H1 (cell line): ENCODE measurements around the gene ZNF45. TPM values are rescaled to one million over a fixed set of nuclear protein-coding genes. Genes with fewer than 3 reads are reported as not detected.

Experiments used
- CTCF ChIA-PET: fragments of 300-600 bp; sonication (Branson Sonifier 250); formaldehyde crosslinking; loops from one replicate; lab custom pipeline; 2021; ENCODE audit not compliant: partially characterized antibody; lab: Charles Lee
- POLR2A ChIA-PET: fragments of 300-600 bp; sonication (Branson Sonifier 250); formaldehyde crosslinking; loops from one replicate; lab custom pipeline; 2021; ENCODE audit warnings: inconsistent platforms; ENCODE audit not compliant: partially characterized antibody; lab: Charles Lee
- DNase-seq, 2 experiments: peaks; one replicate each; pipeline versions ENCODE4 v3.0.0 to v3.0.0-alpha.2; 2010 to 2022; ENCODE audit warnings: low spot score in 2 of 2, low read depth in 1 of 2, mixed read lengths in 1 of 2
- FAIRE-seq: peaks from 2 replicates; lab custom pipeline; 2011; peaks lifted over from hg19 to GRCh38; lab: Jason Lieb, UNC
- H2AFZ ChIP-seq: 2 replicates; pipeline ENCODE4 v1.8.1; 2012; ENCODE audit warnings: low read length, inconsistent platforms
- H2AK5ac ChIP-seq: 2 replicates; pipeline ENCODE4 v1.6.1; 2013; ENCODE audit warnings: low read depth, low read length
- H2BK120ac ChIP-seq: replicated peaks from 2 replicates; pipeline ENCODE3; 2013; ENCODE audit warnings: low read depth, low read length, inconsistent platforms
- H2BK12ac ChIP-seq: 2 replicates; pipeline ENCODE4 v1.6.1; 2013; ENCODE audit warnings: low read depth, low read length
- H2BK15ac ChIP-seq: 2 replicates; pipeline ENCODE4 v1.6.1; 2013; ENCODE audit warnings: low read length
- H2BK20ac ChIP-seq: 2 replicates; pipeline ENCODE4 v1.6.1; 2013; ENCODE audit warnings: low read length
- H2BK5ac ChIP-seq: 2 replicates; pipeline ENCODE4 v1.6.1; 2013; ENCODE audit warnings: low read depth, low read length
- H3K14ac ChIP-seq: 2 replicates; pipeline ENCODE4 v1.6.1; 2013; ENCODE audit warnings: inconsistent platforms; ENCODE audit not compliant: insufficient read length
- H3K18ac ChIP-seq: 2 replicates; pipeline ENCODE4 v1.6.1; 2013; ENCODE audit warnings: low read length; ENCODE audit errors: extremely low read depth
- H3K23ac ChIP-seq: 2 replicates; pipeline ENCODE4 v1.6.1; 2013; ENCODE audit warnings: inconsistent platforms; ENCODE audit not compliant: insufficient read length
- H3K23me2 ChIP-seq: 2 replicates; pipeline ENCODE4 v1.6.1; 2013; ENCODE audit warnings: low read depth, low read length
- H3K27ac ChIP-seq: 2 replicates; pipeline ENCODE4 v1.6.1; 2011; ENCODE audit warnings: low read depth, low read length, inconsistent platforms
- H3K27me3 ChIP-seq, 4 experiments: replicated peaks in 1 of 4; 1 replicate in 1 of 4; 2 replicates in 3 of 4; pipeline versions ENCODE4 v1.6.1 to v1.8.1; 2011 to 2013; ENCODE audit warnings: low read length in 3 of 4, mild to moderate bottlenecking in 3 of 4, inconsistent platforms in 2 of 4, mixed read lengths in 2 of 4, moderate library complexity in 1 of 4; ENCODE audit not compliant: control insufficient read depth in 3 of 4, insufficient read depth in 3 of 4; ENCODE audit errors: extremely low read depth in 1 of 4
- H3K36me3 ChIP-seq, 4 experiments: 2 replicates each; pipeline versions ENCODE4 v1.6.1 to v1.8.1; 2011 to 2013; ENCODE audit warnings: mild to moderate bottlenecking in 4 of 4, low read length in 3 of 4, moderate library complexity in 2 of 4, control low read depth in 1 of 4, inconsistent platforms in 1 of 4; ENCODE audit not compliant: insufficient read depth in 4 of 4, control insufficient read depth in 2 of 4
- H3K4ac ChIP-seq: replicated peaks from 2 replicates; pipeline ENCODE3; 2013; ENCODE audit warnings: low read length, low read depth, mixed read lengths, inconsistent platforms; ENCODE audit not compliant: insufficient read length
- H3K4me1 ChIP-seq, 4 experiments: replicated peaks in 1 of 4; 1 replicate in 1 of 4; 2 replicates in 3 of 4; pipeline versions ENCODE4 v1.6.1 to v1.8.1; 2011 to 2013; ENCODE audit warnings: low read length in 3 of 4, inconsistent platforms in 2 of 4, mixed read lengths in 1 of 4; ENCODE audit not compliant: insufficient read depth in 4 of 4, control insufficient read depth in 3 of 4
- H3K4me2 ChIP-seq, 2 experiments: 2 replicates each; pipeline versions ENCODE4 v1.6.1 to v1.8.1; 2011 to 2013; ENCODE audit warnings: low read depth in 2 of 2, low read length in 2 of 2, control low read depth in 1 of 2, inconsistent platforms in 1 of 2, mild to moderate bottlenecking in 1 of 2; ENCODE audit not compliant: insufficient read depth in 1 of 2
- H3K4me3 ChIP-seq, 4 experiments: fragments of 200-600, 300-600 bp in 1 of 4; sonication (generic), shearing (Covaris generic), sonication (Bioruptor Twin) in 1 of 4; 2 replicates each; pipeline versions ENCODE4 v1.5.1 to v1.8.1; 2011 to 2016; ENCODE audit warnings: low read length in 4 of 4, low read depth in 3 of 4, control low read depth in 2 of 4, inconsistent platforms in 2 of 4, mild to moderate bottlenecking in 2 of 4, mixed read lengths in 1 of 4, moderate library complexity in 1 of 4; ENCODE audit not compliant: insufficient read depth in 2 of 4; ENCODE audit errors: extremely low read depth in 1 of 4
- H3K56ac ChIP-seq: replicated peaks from 2 replicates; pipeline ENCODE3; 2013; ENCODE audit warnings: low read depth, mild to moderate bottlenecking, mixed read lengths, low read length, inconsistent platforms; ENCODE audit not compliant: insufficient read length
- H3K79me1 ChIP-seq: 2 replicates; pipeline ENCODE4 v1.6.1; 2013; ENCODE audit warnings: low read depth, low read length, control low read depth
- H3K79me2 ChIP-seq, 2 experiments: 2 replicates each; pipeline versions ENCODE4 v1.6.1 to v1.8.1; 2012 to 2013; ENCODE audit warnings: low read length in 2 of 2, mild to moderate bottlenecking in 2 of 2, inconsistent platforms in 1 of 2; ENCODE audit not compliant: insufficient read depth in 2 of 2, control insufficient read depth in 1 of 2
- H3K9ac ChIP-seq, 4 experiments: replicated peaks in 1 of 4; 1 replicate in 1 of 4; 2 replicates in 3 of 4; pipeline versions ENCODE4 v1.6.1 to v1.8.1; 2011 to 2013; ENCODE audit warnings: low read depth in 3 of 4, low read length in 3 of 4, control low read depth in 2 of 4, mild to moderate bottlenecking in 2 of 4, moderate library complexity in 2 of 4, inconsistent platforms in 1 of 4; ENCODE audit errors: extremely low read depth in 1 of 4
- H3K9me3 ChIP-seq, 2 experiments: 2 replicates each; pipeline versions ENCODE4 v1.6.1 to v1.8.1; 2012 to 2013; ENCODE audit warnings: mild to moderate bottlenecking in 2 of 2, moderate library complexity in 2 of 2, control low read depth in 1 of 2, inconsistent platforms in 1 of 2, low read depth in 1 of 2, low read length in 1 of 2, mixed read lengths in 1 of 2; ENCODE audit not compliant: insufficient read depth in 2 of 2
- H4K20me1 ChIP-seq, 2 experiments: replicated peaks in 1 of 2; 2 replicates each; pipeline versions ENCODE3 to v1.8.1; 2011 to 2013; ENCODE audit warnings: inconsistent platforms in 2 of 2, low read length in 2 of 2, mild to moderate bottlenecking in 1 of 2; ENCODE audit not compliant: insufficient read depth in 2 of 2, control insufficient read depth in 1 of 2
- H4K5ac ChIP-seq: 2 replicates; pipeline ENCODE4 v1.6.1; 2013; ENCODE audit warnings: low read length, low read depth, mixed read lengths, inconsistent platforms; ENCODE audit not compliant: insufficient read length
- H4K8ac ChIP-seq: 2 replicates; pipeline ENCODE4 v1.8.0; 2013; ENCODE audit warnings: mild to moderate bottlenecking, moderate library complexity, low read length, inconsistent platforms; ENCODE audit not compliant: insufficient read depth; ENCODE audit errors: extremely low read depth
- H4K91ac ChIP-seq: replicated peaks from 2 replicates; pipeline ENCODE3; 2013; ENCODE audit warnings: low read length, mixed read lengths, inconsistent platforms; ENCODE audit not compliant: insufficient read length
- BACH1 ChIP-seq: IDR thresholded peaks from 2 replicates; pipeline ENCODE4 v1.6.1; 2012; ENCODE audit warnings: low read length, improper control_type of control experiment
- CBX8 ChIP-seq: fragments of 300-800, 300-1000 bp; sonication (generic); IDR thresholded peaks from 2 replicates; pipeline ENCODE4 v1.7.1; 2016; ENCODE audit warnings: low read depth, low read length, borderline replicate concordance
- CEBPB ChIP-seq: IDR thresholded peaks from 2 replicates; pipeline ENCODE4 v1.6.1; 2012; ENCODE audit warnings: low read depth, low read length
- CHD2 ChIP-seq: IDR thresholded peaks from 2 replicates; pipeline ENCODE4 v1.6.1; 2012; ENCODE audit warnings: low read length, improper control_type of control experiment
- EZH2 ChIP-seq: fragments of 200-600 bp; sonication (generic); IDR thresholded peaks from 2 replicates; pipeline ENCODE4 v1.7.1; 2012; ENCODE audit warnings: low read depth, mild to moderate bottlenecking, moderate library complexity, low read length, inconsistent platforms; ENCODE audit not compliant: severe bottlenecking
- FOSL1 ChIP-seq: IDR thresholded peaks from 2 replicates; pipeline ENCODE4 v1.6.1; 2011; ENCODE audit warnings: mild to moderate bottlenecking, low read depth, low read length, moderate library complexity; ENCODE audit not compliant: insufficient read depth
- JUN ChIP-seq: IDR thresholded peaks from 2 replicates; pipeline ENCODE4 v1.6.1; 2011; ENCODE audit warnings: low read depth, mild to moderate bottlenecking, improper control_type of control experiment, low read length
- KDM1A ChIP-seq: fragments of 200-600, 300-600 bp; sonication (generic); IDR thresholded peaks from 2 replicates; pipeline ENCODE4 v1.7.1; 2016; ENCODE audit warnings: mild to moderate bottlenecking, low read length, borderline replicate concordance
- NRF1 ChIP-seq: IDR thresholded peaks from 2 replicates; pipeline ENCODE4 v1.6.1; 2011; ENCODE audit warnings: mild to moderate bottlenecking, low read depth, low read length, improper control_type of control experiment
- SIRT6 ChIP-seq: IDR thresholded peaks from one replicate; pipeline ENCODE4 v1.7.1; 2012; ENCODE audit warnings: low read length, inconsistent platforms
- SP1 ChIP-seq: IDR thresholded peaks from 2 replicates; pipeline ENCODE4 v1.6.1; 2011; ENCODE audit warnings: low read depth, low read length
- SP2 ChIP-seq: IDR thresholded peaks from 2 replicates; pipeline ENCODE4 v1.6.1; 2012; ENCODE audit warnings: mild to moderate bottlenecking, low read length, inconsistent platforms
- SRF ChIP-seq: IDR thresholded peaks from 2 replicates; pipeline ENCODE4 v1.6.1; 2011; ENCODE audit warnings: mild to moderate bottlenecking, low read depth, low read length, moderate library complexity
- polyA plus RNA-seq, 7 experiments: library from polyadenylated mRNA; depleted of rRNA in 3 of 7; stranded (reverse) in 5 of 7; unstranded in 2 of 7; fragments of >200 nt in 5 of 7; fragments of 200-250 nt in 2 of 7; gene quantifications; 1 replicate in 5 of 7; 2 replicates in 1 of 7; 4 replicates in 1 of 7; pipeline versions ENCODE4 v1.2.1 to v1.2.3, GENCODE V29; 2011 to 2013; ENCODE audit warnings: missing spikeins in 2 of 7, mixed read lengths in 2 of 7
- total RNA-seq: library from RNA; stranded (reverse); fragmentation: NEBNext Ultra II Directional; extraction: Animal tissue kit (Norgen Biotek cat#: 25700); gene quantifications from 2 replicates; pipeline ENCODE4 v1.2.1, GENCODE V29; 2021

The ZNF45 gene
- total and polyA plus RNA-seq, 2 of the 8 experiments (the other 6 are each of a cell fraction or from before 2014, with no cell fraction given), result 4.6 to 16.2 TPM

GRCh38 chr19:43910884-43911283 is 24.2 kb downstream of the ZNF45 start:
- no peak overlapping the region for H3K56ac ChIP-seq
- H3K36me3 ChIP-seq, result peaks cover 18 to 46% (median 31%) of the 10 kb centered on the region in 4 experiments; a peak in 6 of 8 replicates
- H3K27ac ChIP-seq, result no peak overlapping the region
- H4K91ac ChIP-seq, result no peak overlapping the region
- no peak overlapping the region for H3K4me2 ChIP-seq
- H2BK20ac ChIP-seq, result no peak overlapping the region
- H3K9ac ChIP-seq, result no peak overlapping the region
- no peak overlapping the region for H4K5ac ChIP-seq
- TF ChIP-seq CHD2 (no peak), BACH1 (no peak), KDM1A (no peak), JUN (no peak), FOSL1 (no peak), NRF1 (no peak), CBX8 (no peak), CEBPB (no peak), SIRT6 (no peak), SP1 (no peak), SRF (no peak), SP2 (no peak), EZH2 (no peak)
- CTCF ChIA-PET, result no interaction called here
- no peak overlapping the region for H3K14ac ChIP-seq
- H3K79me1 ChIP-seq, result no peaks in the 10 kb centered on the region
- DNase-seq (no peak), FAIRE-seq (no peak)
- no peak overlapping the region for H3K4ac ChIP-seq
- H3K27me3 ChIP-seq, result no peaks in the 10 kb centered on the region; a peak in 1 of 7 replicates
- no peak overlapping the region for H2AFZ ChIP-seq
- no peak overlapping the region for H3K18ac ChIP-seq
- no peak overlapping the region for H3K23ac ChIP-seq
- H3K4me3 ChIP-seq, result no peak overlapping the region
- POLR2A ChIA-PET, result no interaction called here
- no peak overlapping the region for H2BK120ac ChIP-seq
- no peak overlapping the region for H2BK12ac ChIP-seq
- H2AK5ac ChIP-seq, result no peak overlapping the region
- H2BK15ac ChIP-seq, result no peak overlapping the region
- no peak overlapping the region for H4K8ac ChIP-seq
- no peaks in the 10 kb centered on the region for H3K23me2 ChIP-seq
- no peaks in the 10 kb centered on the region for H3K79me2 ChIP-seq
- H2BK5ac ChIP-seq, result no peak overlapping the region
- H3K4me1 ChIP-seq, result no peaks in the 10 kb centered on the region
- H4K20me1 ChIP-seq, result no peaks in the 10 kb centered on the region
- peaks cover 58 to 65% of the 10 kb centered on the region in 2 experiments for H3K9me3 ChIP-seq
